ENCODE results near the gene APOBEC3G.

Gene APOBEC3G

DNA sequence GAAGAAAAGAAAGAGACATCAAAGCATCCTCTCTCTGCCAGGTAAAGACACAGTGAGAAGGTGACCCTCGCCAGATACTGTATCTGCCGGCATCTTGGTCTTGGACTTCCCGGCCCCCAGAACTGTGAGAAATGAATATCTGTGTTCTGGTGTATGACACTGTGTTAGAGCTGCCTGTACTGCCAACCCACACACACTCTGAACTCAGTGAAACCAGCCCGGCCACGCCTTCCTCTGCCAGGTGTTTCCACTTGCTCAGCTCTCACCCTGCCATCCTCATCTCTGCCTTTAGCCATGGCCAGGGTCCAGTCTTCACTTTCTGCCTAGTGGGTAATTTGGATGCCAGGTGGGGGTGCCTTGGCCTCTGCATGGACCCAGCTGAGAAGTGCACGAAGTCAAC, 51.4 kb downstream of the APOBEC3G start:
- DNase-seq = no peak

DNA sequence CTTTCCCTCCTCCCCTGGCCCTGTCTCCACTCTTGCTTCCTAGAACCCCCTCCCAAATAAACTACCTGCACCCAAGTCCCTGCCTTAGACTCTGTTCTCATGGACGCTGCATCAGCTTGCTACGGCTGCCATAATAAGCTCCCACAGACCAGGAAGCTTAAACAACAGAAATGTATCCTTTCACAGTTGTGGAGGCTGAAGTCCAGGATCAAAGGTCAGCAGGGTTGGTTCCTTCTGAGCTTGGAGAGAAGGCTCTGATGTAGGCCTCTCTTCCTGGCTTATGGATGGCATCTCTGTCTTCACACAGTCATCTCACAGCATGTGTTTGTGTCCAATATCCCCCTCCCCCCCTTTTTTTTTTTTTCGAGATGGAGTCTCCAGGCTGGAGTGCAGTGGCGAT, 52.0 kb downstream of the APOBEC3G start:
- no peak for DNase-seq

DNA sequence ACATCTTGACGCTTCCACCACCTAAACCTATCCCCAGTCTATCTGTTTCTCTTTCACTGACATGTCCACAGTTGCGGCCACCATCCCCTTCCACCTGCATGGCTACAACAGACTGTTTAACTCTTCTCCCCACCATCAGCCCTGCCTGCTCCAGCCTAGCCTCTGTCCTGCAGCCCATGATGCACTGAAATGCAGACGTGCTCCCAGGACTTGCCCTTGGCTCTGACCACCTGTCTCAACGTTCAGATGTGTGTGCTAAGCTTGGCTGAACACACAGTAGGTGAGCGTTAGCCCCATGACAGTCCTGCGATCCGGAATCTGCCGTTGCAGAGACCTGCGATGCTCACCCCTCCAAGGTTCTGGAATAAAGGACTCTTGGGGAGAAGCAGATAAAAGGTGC, 52.7 kb downstream of the APOBEC3G start:
- DNase-seq = no peak

DNA sequence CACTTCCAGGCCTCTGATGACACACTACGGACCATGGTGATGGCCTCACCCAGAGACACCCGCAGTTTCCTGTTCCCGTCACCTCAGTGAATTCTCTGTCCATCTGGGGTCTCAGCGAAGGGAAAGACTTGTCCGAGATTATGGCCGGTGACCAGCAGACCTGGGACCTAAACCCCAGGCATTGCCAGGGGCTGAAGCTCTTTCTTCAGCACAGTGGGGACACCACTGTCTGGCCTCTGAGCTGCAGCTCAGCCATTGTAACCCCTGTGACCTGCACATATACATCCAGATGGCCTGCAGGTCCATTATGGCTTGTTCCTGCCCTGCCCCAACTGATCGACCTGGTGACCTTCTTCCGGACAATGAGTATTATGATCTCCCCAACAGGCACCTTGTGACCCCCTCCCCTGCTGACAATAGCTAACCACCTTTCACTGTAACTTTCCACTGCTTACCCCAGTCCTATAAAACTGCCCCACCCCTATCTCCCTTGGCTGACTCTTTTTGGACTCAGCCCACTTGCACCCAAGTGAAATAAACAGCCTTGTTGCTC, 53.2 kb downstream of the APOBEC3G start:
- DNase-seq = no peak

DNA sequence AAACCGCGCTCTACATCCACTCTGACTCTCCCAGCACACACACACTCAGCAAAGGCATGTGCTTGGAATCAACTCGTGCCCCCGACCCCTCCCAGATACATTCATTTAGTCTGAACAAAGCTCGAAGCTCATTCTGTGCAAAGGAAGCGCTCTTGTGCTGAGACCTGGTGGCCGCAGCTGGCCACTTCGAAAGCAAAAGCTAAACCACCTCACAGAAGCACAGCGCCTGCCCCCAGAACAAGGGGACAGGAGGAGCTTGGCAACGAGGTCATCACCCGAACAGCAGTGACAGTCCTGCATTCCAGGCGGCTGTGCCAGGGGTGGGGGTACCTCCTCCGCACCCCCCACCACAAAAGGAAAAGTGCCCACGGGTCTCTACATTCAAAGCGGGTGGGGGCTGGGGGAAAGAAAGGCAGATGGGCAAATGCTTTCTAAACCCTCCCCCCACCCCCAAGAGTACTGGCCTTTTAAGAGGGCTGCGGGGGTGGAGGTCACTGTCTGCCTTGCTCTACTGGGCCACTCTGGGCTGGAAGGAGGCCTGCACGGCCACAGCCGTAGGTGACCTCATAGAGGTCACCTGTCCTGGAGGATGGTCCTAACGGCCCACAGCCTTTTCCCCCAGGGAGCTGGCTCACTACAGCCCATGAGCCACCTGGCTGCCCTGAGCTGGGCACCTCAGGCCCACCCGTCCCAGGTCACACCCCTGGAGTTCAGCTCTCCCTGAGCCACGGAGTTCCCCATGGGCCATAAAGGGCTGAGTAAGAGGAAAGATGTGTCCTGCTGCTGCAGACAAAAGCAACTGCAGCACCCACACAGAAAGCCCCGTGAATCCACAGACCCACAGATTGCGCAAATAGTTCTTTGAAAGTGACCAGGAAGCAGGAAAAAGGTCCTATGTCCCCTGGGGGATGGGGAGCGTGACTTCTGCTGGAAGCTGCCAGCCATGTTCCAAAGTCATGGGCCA, 54.1 kb downstream of the APOBEC3G start:
- DNase-seq = no peak

DNA sequence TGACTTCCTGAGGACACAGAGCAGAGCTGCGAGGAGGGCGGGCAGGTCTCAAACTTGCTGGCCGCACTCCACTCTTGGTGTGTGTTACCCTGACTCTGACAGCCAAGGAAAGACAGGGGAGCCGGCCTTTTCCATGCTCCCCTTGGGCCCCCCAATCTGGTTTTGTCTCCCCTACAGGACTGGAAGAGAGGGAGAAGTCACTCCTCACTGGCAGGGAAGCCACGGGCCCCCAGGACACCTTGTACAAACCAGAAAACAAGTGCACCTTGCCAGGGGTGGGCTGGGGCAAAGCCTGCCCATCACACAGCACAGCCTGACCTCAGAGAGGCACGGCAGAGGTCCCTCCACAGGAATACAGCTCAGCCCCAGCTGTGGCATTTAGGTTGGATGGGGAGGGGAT, 55.2 kb downstream of the APOBEC3G start:
- DNase-seq = no peak

DNA sequence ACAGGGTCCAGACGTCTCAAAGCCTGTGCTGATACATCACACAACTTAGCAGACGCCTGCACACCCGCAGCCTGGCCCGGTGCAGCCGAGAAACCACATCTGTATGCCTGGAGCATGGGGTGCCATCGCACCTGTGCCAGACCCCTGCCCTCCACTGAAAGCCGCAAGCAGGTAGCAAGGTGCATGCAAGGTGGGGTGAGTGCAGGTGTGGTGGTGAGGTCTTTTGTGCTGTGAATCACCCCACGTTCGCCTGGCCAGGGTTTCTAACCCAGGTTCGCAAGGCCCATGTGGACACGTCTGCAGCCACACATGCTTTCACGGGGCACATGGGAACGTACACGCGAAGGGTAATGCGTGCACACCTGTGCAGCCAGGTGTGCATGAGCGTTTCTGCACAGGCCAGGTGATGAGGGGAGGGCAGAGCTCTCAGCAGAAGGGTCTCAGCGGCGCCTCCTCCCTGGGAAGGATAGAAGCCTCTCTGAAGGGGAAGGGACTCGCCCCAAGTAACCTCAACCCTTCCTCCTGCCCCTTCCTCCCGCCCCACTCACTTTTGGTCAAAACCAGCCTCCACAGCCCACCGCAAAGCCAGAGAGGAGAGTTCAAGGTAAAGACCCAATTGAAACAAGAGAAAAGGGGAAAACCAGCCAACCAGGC, 55.9 kb downstream of the APOBEC3G start:
- no peak for DNase-seq

DNA sequence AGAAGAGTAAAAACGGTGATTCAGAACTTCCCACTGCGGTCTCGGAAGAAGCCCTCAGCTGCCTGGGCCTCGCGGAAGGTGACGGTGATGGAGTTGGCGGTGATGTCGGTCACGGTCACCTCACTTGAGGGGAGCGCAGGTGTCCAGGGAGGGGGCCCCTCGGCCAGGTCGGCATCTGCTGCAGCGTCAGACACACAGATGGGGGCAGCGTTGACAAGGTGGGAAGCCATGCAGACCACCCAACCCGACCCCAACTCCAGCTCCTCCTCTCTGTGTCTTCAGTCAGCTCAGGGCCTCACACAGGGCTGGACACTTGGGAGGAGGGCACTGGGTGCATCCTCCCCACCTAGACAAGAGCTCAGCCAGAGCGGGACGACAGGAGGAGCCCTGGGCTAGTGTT, 56.8 kb downstream of the APOBEC3G start:
- DNase-seq = no peak

DNA sequence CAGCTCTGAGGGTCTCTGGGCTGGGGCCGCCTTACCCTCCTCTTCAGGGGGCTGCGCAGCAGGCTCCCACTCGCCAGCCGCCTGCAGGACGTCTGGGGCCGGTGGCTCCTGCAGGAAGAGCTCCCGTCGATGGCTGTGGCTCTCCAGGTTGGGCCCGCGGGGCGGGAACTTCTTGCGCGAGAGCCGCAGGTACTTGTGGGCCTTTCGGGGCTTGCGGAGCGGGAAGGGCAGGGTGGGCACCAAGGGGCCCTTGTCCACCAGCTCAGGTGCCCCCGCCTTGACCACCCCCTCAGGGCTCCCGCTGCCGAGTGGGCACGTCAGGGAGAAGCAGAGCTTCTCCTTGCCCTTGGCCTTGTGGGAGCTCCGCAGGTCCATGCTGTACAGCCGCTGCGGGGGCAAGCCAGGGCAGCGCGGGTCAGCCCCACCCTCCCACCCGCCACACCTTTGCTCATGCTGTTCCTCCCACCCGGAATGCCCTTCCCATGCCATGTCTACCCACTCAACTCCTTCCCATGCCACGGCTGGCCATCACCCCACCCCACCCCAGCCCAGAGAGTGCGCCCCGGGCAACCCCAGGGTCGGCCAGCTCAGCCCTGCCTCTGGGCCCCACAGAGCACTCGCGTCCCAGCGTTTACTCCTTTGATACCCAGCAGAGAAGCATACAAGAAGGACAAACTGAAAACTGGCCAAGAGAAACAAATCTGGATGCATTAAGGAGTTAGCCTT, 57.5 kb downstream of the APOBEC3G start:
- no peak for DNase-seq

DNA sequence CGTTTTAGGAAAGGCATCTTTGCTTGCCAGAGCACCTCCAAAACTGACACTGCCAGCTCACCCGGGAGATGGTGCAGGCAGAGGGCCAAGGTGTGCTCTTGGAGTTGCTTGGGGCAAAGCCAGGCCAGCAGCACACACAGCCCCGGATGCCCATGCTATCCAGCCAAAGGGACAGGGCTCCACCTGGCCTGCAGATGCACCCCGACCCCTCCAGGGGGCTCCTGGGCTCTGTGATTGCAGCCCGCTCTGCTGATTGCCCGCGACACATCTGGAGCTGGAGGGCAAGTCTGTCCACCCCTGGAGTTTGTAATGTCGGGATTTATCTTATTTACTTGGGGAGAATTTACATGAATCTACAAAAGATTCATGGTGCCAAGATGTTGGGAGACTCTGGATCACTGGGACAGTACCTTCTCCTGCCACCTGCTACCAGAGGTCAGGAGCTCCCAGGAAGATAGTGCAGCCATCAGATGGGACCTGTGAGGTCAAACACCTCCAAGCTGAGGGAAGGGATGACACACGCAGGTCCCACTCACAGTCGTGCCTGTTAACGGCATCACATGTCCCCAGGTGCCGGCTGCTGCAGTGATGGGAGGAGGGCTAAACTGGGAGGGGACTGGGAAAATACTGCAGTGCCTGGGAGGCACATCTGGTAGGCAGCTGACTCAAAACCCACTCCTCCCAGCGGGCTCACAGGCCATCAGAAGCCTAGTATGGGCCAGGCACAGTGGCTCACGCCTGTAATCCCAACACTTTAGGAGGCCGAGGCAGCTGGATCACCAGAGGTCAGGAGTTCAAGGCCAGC, 58.2 kb downstream of the APOBEC3G start:
- DNase-seq = no peak

DNA sequence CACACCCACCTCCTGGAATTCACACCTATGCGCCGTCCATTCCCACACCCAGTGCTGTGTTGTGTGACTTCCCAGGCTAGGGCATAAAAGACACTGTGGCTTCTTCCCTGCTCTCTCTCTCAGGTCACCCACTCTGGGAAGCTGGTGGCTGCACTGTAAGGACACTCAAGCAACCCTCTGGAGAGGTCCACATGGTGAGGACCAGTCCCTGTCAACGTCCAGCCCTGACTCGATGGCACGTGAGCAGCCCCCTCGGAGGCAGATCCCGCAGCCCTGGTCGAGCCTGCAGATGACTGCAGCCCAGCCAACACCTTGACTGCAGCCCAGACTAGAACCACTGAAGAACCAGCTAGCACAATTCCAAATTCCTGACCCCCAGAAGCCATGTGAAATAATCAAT, 59.2 kb downstream of the APOBEC3G start:
- DNase-seq = no peak
